Measurements from ENCODE around the gene ZDHHC4.

The ZDHHC4 gene

GRCh38 chr7:6577369-6578113, at the start of gene ZDHHC4:
Gene ZDHHC4, plus strand, starts transcription at chr7:6577454. Its CDS starts 3,108 bp downstream, at chr7:6580562.
- peak; percentile 51 for DNase-seq

DNA sequence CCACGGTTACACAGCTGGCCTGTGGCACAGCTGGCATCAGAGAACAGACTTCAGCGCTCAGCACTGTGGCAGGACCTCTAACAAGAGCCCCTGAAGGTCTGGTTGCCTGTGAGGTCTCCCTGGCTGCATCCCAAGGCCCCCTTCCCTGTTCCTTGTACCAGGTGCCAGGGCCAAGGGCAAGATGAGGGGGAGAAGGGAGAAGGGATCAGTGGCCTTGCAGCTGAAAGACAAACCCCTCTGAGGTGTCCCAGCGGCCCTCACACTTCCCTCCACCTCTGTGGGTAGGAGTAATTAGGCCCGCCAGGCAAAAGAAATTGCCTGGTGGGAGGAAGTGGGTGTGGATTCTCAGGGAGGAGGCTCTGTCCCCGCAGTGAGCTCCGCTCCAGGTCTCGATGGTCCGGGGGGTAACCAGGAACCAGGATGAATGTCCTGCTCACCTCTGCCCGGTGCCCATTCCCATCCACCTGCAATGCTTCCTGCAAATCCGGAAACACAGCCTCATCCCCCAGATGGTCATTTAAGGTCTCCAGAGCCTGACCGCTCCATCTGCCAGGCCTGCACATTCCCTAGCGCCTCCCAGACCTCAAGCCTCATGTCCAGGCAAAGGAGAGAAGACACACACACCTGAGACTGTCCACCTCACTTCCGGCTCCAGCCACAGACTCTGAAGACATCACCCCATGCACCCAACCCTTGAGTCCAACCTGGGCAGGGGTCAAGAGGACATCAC, 48.7 kb upstream of the ZDHHC4 start:
- no peak for DNase-seq

- no peak for DNase-seq
Observed at GRCh38 chr7:6529643-6530042, 47.6 kb upstream of the ZDHHC4 start.

- DNase-seq = no peak
Observed at GRCh38 chr7:6530626-6531491, 46.4 kb upstream of the ZDHHC4 start.

- no peak for DNase-seq
Observed at GRCh38 chr7:6531492-6532279, 45.6 kb upstream of the ZDHHC4 start.

DNA sequence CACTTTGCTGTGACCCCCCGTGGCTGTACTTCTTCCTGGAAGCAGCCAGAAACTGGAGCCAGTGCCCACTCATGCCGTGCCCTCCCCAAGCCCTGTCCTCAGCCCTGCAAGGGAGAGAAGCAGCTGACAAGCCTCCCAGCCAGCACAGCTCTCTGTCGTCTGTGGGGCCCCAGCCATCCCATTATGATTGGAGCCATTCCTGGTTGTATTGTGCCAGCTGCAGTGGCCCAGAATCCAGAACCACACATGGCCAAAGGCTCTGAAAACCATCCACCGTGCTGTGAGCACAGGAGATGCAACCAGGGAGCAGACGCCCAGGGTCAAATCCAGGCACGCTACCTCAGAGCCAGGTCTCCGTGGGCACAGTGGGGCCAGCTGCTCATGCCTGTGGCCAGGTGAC, 44.7 kb upstream of the ZDHHC4 start:
- DNase-seq = no peak

DNA sequence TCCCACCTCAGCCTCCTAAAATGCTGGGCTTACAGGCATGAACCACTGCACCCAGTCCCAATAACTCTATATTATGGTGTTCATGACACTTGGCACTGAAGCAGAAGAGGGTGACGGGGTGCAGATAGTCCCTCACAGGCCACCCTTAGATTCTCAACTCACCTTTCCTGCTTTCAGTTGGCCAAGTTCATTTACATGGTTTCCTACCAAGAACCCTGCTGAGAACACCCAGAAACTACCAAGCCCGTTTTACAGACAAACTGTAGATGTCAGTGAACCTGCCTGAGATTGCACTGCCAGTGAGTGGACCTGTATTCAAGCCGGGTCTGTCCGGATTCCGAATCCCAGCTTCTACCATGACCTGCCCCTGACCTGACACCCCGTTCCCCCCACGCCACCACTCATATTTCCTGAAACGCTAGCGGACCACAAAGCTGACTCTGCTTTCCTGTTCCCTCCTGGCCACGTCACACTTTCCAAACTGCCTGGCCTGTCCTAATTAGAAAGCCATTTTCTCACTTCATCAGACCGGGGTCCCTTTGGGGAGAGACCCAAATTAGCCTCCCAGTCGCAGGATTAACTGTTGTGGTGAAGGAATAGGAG, 43.3 kb upstream of the ZDHHC4 start:
- DNase-seq = no peak

- DNase-seq = no peak
Observed at GRCh38 chr7:6536262-6537260, 40.7 kb upstream of the ZDHHC4 start.

DNA sequence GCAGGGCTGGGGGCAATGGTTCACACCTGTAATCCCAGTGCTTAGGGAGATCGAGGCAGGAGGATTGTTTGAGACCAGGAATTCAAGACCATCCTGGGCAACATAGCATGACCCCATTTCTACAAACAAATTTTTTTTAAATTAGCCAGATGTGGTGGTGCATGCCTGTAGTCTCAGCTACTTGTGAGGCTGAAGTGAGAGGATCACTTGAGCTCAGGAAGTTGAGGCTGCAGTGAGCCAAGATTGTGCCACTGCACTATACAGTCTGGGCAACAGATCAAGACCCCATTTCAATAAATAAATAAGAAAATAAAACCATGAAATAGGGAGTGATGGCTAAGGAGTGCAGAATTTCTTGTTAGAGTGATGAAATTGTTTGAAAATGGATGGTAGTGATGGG, 34.9 kb upstream of the ZDHHC4 start:
- no peak for DNase-seq

DNA sequence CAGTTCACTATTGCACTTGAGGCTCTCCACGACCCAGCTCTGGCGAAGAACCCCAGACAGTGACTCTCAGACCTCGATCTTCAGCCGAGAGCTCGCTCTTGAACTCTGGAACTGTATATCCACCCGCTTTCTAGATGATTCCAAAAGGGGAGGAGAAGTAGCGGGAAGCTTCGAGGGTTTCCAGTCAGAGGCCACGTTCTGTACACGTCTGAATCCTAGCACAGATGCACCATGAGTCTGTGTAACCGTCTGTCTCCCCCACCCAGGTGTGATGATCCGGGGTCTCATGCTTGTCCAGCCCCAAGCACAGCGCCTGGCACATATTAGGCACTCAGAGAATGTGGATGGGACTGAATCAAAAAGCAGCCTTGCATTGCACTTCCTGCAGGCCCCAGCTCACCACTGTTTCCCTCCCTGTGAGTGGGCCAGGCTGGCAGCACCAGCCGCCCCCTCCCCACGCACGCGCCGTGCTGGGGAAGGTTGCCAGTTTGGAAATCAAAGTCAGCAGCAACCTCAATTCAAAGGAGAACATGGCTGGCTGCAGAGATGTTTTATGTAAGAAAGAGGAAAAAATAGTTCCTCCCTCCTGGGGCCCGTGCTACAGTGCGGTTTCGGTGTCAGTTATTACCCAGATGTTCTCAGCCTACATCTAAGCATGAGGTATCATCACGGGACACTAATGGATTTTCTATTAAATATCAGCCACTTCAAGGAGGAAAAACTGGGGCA, 31.7 kb upstream of the ZDHHC4 start:
- DNase-seq = no peak

DNA sequence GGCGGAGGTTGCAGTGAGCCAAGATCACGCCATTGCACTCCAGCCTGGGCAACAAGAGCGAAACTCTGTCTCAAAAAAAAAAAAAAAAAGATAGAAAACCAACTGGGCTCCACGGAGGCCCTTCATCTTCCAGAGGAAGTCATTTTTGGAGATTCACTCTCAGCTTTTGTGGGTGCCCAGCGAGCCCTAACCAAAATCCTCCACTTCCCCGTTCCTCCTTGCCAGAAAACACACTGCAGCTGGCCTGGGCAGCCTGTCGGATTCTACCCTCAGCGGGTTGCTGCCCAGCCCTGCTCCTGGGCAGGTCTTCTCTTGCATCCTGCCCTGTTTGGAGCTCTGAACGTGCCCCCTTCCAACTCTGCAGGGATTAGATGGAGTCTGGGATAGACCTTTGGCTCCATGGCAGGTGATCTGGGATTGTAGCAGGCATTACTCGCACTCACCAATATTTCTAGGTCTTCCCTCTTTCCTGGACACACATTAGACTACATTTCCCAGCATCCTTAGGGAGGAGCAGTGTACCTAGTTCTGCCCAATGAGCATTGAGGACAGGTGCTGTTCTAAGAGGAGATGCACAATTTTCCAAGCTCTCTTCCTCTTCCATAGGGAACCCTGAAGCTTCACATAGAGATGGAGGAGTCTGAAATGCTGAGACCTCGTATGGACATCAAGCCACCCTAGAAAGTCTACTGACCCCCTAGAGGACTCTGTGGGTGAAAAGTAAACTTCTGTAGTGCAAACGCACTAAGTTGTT, 30.6 kb upstream of the ZDHHC4 start:
- no peak for DNase-seq

GRCh38 chr7:6547400-6547799, 29.9 kb upstream of the ZDHHC4 start:
- DNase-seq = no peak

- DNase-seq = no peak
Observed at GRCh38 chr7:6551016-6551511, 26.2 kb upstream of the ZDHHC4 start, which contains the start of gene GRID2IP. Gene GRID2IP, minus strand, starts transcription at chr7:6551461. Its CDS starts 25 bp downstream, at chr7:6551436.

GRCh38 chr7:6553448-6554044, 23.7 kb upstream of the ZDHHC4 start:
- DNase-seq = no peak

- DNase-seq = no peak
Observed at GRCh38 chr7:6554848-6555247, 22.4 kb upstream of the ZDHHC4 start.

- DNase-seq = no peak
Observed at GRCh38 chr7:6556196-6556595, 21.1 kb upstream of the ZDHHC4 start.

- no peak for DNase-seq
Observed at GRCh38 chr7:6558837-6559236, 18.4 kb upstream of the ZDHHC4 start.

DNA sequence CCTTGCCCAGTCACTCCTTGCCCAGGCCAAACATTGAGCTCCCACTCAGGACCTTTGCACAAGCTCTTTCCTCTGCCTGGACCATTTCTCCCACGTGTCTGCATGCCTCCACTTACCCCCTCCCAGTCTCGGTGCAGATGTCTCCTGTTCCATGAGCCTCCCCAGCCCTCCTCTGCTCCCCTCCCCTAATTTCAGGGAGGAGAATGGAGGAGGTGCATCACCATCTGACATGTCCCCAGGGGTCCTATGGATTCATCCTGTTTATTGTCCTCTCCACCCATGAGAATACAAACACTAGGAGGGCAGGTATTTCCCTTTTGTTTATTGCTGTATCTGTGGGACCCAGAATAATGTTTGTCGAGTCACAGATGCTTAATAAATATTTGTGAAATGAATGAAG, 17.4 kb upstream of the ZDHHC4 start:
- no peak for DNase-seq

DNA sequence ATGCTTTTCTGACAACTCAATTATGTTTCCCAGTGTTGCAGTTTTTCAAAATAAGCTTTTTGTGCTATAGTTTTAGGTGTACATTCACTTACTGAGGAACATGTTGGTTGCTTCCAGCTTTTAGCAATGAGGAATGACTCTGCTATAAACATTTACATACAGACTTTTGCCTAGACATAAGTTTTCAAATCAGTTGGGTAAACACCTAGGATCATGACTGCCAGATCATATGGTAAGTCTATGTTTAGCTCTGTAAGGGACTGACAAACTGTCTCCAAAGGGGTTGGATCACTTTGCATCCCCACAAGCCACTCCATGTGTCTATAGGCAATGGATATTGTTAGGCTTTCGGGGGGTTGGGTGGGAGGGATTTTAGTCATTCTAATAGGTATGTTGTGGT, 15.1 kb upstream of the ZDHHC4 start:
- DNase-seq = no peak
